Testis (tissue), 3 donors: ENCODE results near the gene ST3GAL2. TPM values are rescaled to one million over a fixed set of nuclear protein-coding genes. Genes with fewer than 3 reads are reported as not detected.
"Not testable (repeated sequence)": the region's sequence is repeated elsewhere in the genome, so short reads cannot be mapped to it uniquely, and the experiment has no call there.

Experiments
- DNase-seq: peaks from one replicate; pipeline ENCODE4 v3.0.0-alpha.2; 2019
- H3K27ac ChIP-seq, 2 donors: fragments of 200-600 bp; sonication (generic); one replicate each; pipeline ENCODE4 v1.5.1; 2019
- H3K27me3 ChIP-seq: fragments of 200-600 bp; sonication (generic); one replicate; pipeline ENCODE4 v1.5.1; 2019
- H3K36me3 ChIP-seq: fragments of 200-600 bp; sonication (generic); one replicate; pipeline ENCODE4 v1.5.1; 2017; ENCODE audit warnings: low read depth; ENCODE audit errors: missing control alignments
- H3K4me1 ChIP-seq: fragments of 200-600 bp; sonication (generic); one replicate; pipeline ENCODE4 v1.5.1; 2019
- H3K4me3 ChIP-seq, 2 donors: fragments of 200-600 bp; sonication (generic); one replicate each; pipeline ENCODE4 v1.5.1; 2017 to 2019
- H3K9me3 ChIP-seq: fragments of 200-600 bp; sonication (generic); one replicate; pipeline ENCODE4 v1.5.1; 2017
- CTCF ChIP-seq, 3 experiments: fragments of 450-650 bp in 2 of 3; fragments of 200-600 bp in 1 of 3; sonication (generic) in 1 of 3; IDR thresholded peaks; one replicate each; pipeline ENCODE4 v1.5.1; 2016 to 2019; ENCODE audit warnings: antibody characterized with exemption in 3 of 3, mild to moderate bottlenecking in 2 of 3, moderate library complexity in 1 of 3
- POLR2A ChIP-seq: fragments of 450-650 bp; IDR thresholded peaks from one replicate; pipeline ENCODE4 v1.6.1; 2017; ENCODE audit warnings: antibody characterized with exemption, mild to moderate bottlenecking, moderate library complexity
- WGBS, 2 donors: methylation state at CpG; one replicate each; pipeline ENCODE4 v1.1.5; 2018; 5-methylcytosine and 5-hydroxymethylcytosine counted together
- intact Hi-C: fragments of 100-400 bp; cut with DNase I; formaldehyde crosslinking; loops from one replicate; pipeline ENCODE4 v1.15.1; 2023; ENCODE audit warnings: low total_unique reads
- polyA plus RNA-seq: library from polyadenylated mRNA; stranded (reverse); fragments of 350-450 nt; fragmentation: Illumina TruSeq; extraction: RNeasy Lipid Tissue Mini Kit (QIAGEN cat#74804); gene quantifications from one replicate; pipeline ENCODE4 v1.2.3, GENCODE V29; 2014; ENCODE audit warnings: low read depth, low replicate concordance; ENCODE audit not compliant: insufficient read depth
- total RNA-seq, 2 donors: library from RNA; depleted of rRNA; stranded (reverse); fragments of >200 nt; gene quantifications; one replicate each; pipeline ENCODE4 v1.2.3, GENCODE V29; 2016

Gene ST3GAL2
- total and polyA plus RNA-seq, 3 donors from 2014 or later = 20.2 to 46.2 (median 32.5) TPM

GRCh38 chr16:70345840-70346239, 93.1 kb downstream of the ST3GAL2 start:
- intact Hi-C loops = no loop called here
- H3K4me1 ChIP-seq = peaks cover 16% of the 10 kb centered on the region
- H3K4me3 ChIP-seq = peak overlapping the region; percentile 79 to 86
- TF ChIP-seq CTCF (IDR thresholded peaks at IDR 0.05) (no peak), POLR2A (no peak)
- DNase-seq = no peak
- WGBS, 2 donors = 60 to 82% methylated on average over 10 of the region's 10 CpGs
- H3K27ac ChIP-seq = peak overlapping the region; percentile 88 to 90
- no peaks in the 10 kb centered on the region for H3K36me3 ChIP-seq
- H3K27me3 ChIP-seq = no peaks in the 10 kb centered on the region
- no peaks in the 10 kb centered on the region for H3K9me3 ChIP-seq

GRCh38 chr16:70342016-70342415, 96.9 kb downstream of the ST3GAL2 start:
- no peak overlapping the region for H3K4me3 ChIP-seq
- intact Hi-C loops = no loop called here
- no peaks in the 10 kb centered on the region for H3K4me1 ChIP-seq
- H3K27ac ChIP-seq = no peak overlapping the region
- no peak for DNase-seq
- no peaks in the 10 kb centered on the region for H3K36me3 ChIP-seq
- H3K27me3 ChIP-seq = no peaks in the 10 kb centered on the region
- WGBS, 2 donors = 74 to 83% methylated on average over 3 of the region's 3 CpGs
- TF ChIP-seq POLR2A = no peak
- no peak for TF ChIP-seq CTCF (IDR thresholded peaks at IDR 0.05)
- no peaks in the 10 kb centered on the region for H3K9me3 ChIP-seq

GRCh38 chr16:70341600-70341999, 97.3 kb downstream of the ST3GAL2 start:
- no peaks in the 10 kb centered on the region for H3K4me1 ChIP-seq
- no peak overlapping the region for H3K4me3 ChIP-seq
- H3K9me3 ChIP-seq = no peaks in the 10 kb centered on the region
- TF ChIP-seq POLR2A = no peak
- no peak for TF ChIP-seq CTCF (IDR thresholded peaks at IDR 0.05)
- 77 to 88% methylated on average over 4 of the region's 4 CpGs for WGBS, 2 donors
- H3K27ac ChIP-seq = no peak overlapping the region
- no peaks in the 10 kb centered on the region for H3K27me3 ChIP-seq
- H3K36me3 ChIP-seq = no peaks in the 10 kb centered on the region
- intact Hi-C loops = no loop called here
- DNase-seq = no peak

GRCh38 chr16:70337814-70338213, 101.1 kb downstream of the ST3GAL2 start:
- intact Hi-C loops = no loop called here

GRCh38 chr16:70332728-70333127, 106.2 kb downstream of the ST3GAL2 start:
- H3K4me3 ChIP-seq, H3K4me1 ChIP-seq, H3K36me3 ChIP-seq, intact Hi-C loops, H3K27ac ChIP-seq, H3K27me3 ChIP-seq, H3K9me3 ChIP-seq, DNase-seq: not testable (repeated sequence)
- 84 to 88% methylated on average over 5 to 12 of the region's 12 CpGs for WGBS, 2 donors

More at GRCh38 chr16:70337814-70338213, 101.1 kb downstream of the ST3GAL2 start:
- no peaks in the 10 kb centered on the region for H3K36me3 ChIP-seq
- H3K4me3 ChIP-seq = no peak overlapping the region
- H3K27me3 ChIP-seq = no peaks in the 10 kb centered on the region
- no peak for DNase-seq
- H3K9me3 ChIP-seq = no peaks in the 10 kb centered on the region
- TF ChIP-seq CTCF (IDR thresholded peaks at IDR 0.05) (no peak), POLR2A (no peak)
- no peak overlapping the region for H3K27ac ChIP-seq
- WGBS, 2 donors = 93 to 96% methylated on average over 5 of the region's 5 CpGs
- no peaks in the 10 kb centered on the region for H3K4me1 ChIP-seq
